ENCODE measurements around the gene LGALS16.
"Not testable (repeated sequence)": the region's sequence is repeated elsewhere in the genome, so short reads cannot be mapped to it uniquely, and the experiment has no call there.

Gene LGALS16

GRCh38 chr19:39655613-39656012, at the start of gene LGALS16:
LGALS16 (plus strand) TSS chr19:39655913; CDS start chr19:39655962, 49 bp downstream.
- no peak for DNase-seq (ENCODE audit: low spot score)

GRCh38 chr19:39607021-39607420, 48.7 kb upstream of the LGALS16 start:
- no peak for DNase-seq (ENCODE audit: low spot score)

GRCh38 chr19:39607561-39607960, 48.2 kb upstream of the LGALS16 start:
- no peak for DNase-seq (ENCODE audit: low spot score)

- DNase-seq (ENCODE audit: low spot score) = no peak
Observed at GRCh38 chr19:39613597-39613996, 42.1 kb upstream of the LGALS16 start.

GRCh38 chr19:39617745-39618144, 38.0 kb upstream of the LGALS16 start:
- DNase-seq (ENCODE audit: low spot score) = no peak

GRCh38 chr19:39623946-39624345, 31.8 kb upstream of the LGALS16 start:
- DNase-seq (ENCODE audit: low spot score) = no peak

- not testable (repeated sequence) for DNase-seq (ENCODE audit: low spot score)
Observed at GRCh38 chr19:39627631-39628030, 28.1 kb upstream of the LGALS16 start.

- DNase-seq (ENCODE audit: low spot score) = no peak
Observed at GRCh38 chr19:39631178-39631577, 24.5 kb upstream of the LGALS16 start.

- DNase-seq (ENCODE audit: low spot score) = no peak
Observed at GRCh38 chr19:39631626-39632025, 24.1 kb upstream of the LGALS16 start.

GRCh38 chr19:39637891-39638290, 17.8 kb upstream of the LGALS16 start:
- DNase-seq (ENCODE audit: low spot score) = no peak

- DNase-seq (ENCODE audit: low spot score) = no peak
Observed at GRCh38 chr19:39641773-39642172, 13.9 kb upstream of the LGALS16 start.

GRCh38 chr19:39643591-39643990, 12.1 kb upstream of the LGALS16 start:
- no peak for DNase-seq (ENCODE audit: low spot score)

- no peak for DNase-seq (ENCODE audit: low spot score)
Observed at GRCh38 chr19:39645800-39646411, 9.8 kb upstream of the LGALS16 start.

GRCh38 chr19:39647918-39648317, 7.8 kb upstream of the LGALS16 start:
- no peak for DNase-seq (ENCODE audit: low spot score)

GRCh38 chr19:39659791-39660190, 4.1 kb downstream of the LGALS16 start:
- DNase-seq (ENCODE audit: low spot score) = no peak

GRCh38 chr19:39660661-39661060, 4.9 kb downstream of the LGALS16 start:
- no peak for DNase-seq (ENCODE audit: low spot score)

GRCh38 chr19:39661565-39661964, 5.9 kb downstream of the LGALS16 start:
- DNase-seq (ENCODE audit: low spot score) = no peak

- not testable (repeated sequence) for DNase-seq (ENCODE audit: low spot score)
Observed at GRCh38 chr19:39669860-39670259, 14.1 kb downstream of the LGALS16 start.

GRCh38 chr19:39670998-39671397, 15.3 kb downstream of the LGALS16 start:
- no peak for DNase-seq (ENCODE audit: low spot score)

GRCh38 chr19:39671739-39672363, 16.1 kb downstream of the LGALS16 start:
- DNase-seq (ENCODE audit: low spot score) = peak; percentile 50

GRCh38 chr19:39672473-39672872, 16.8 kb downstream of the LGALS16 start:
- no peak for DNase-seq (ENCODE audit: low spot score)

GRCh38 chr19:39673862-39674261, 18.1 kb downstream of the LGALS16 start:
- not testable (repeated sequence) for DNase-seq (ENCODE audit: low spot score)

GRCh38 chr19:39676004-39676403, 20.3 kb downstream of the LGALS16 start:
- no peak for DNase-seq (ENCODE audit: low spot score)
